Stomach (tissue), 9 donors: ENCODE data around the gene PEA15. TPM values are rescaled to one million over a fixed set of nuclear protein-coding genes. Genes with fewer than 3 reads are reported as not detected.

Experiments used
- DNase-seq, 2 donors: peaks; one replicate each; pipeline versions ENCODE4 v3.0.0 to v3.0.0-alpha.2; 2013 to 2019
- H3K27ac ChIP-seq, 5 donors: fragments of 200-600 bp in 4 of 5; sonication (generic) in 4 of 5; one replicate each; pipeline ENCODE4 v1.5.1; 2013 to 2019; ENCODE audit warnings: mild to moderate bottlenecking in 1 of 5, moderate library complexity in 1 of 5
- H3K27me3 ChIP-seq, 3 donors: fragments of 200-600 bp; sonication (generic); one replicate each; pipeline ENCODE4 v1.5.1; 2017 to 2019; ENCODE audit warnings: mixed run types in 1 of 3
- H3K36me3 ChIP-seq, 4 donors: fragments of 200-600 bp; sonication (generic); 1 replicate in 3 of 4; 2 replicates in 1 of 4; pipeline ENCODE4 v1.5.1; 2016 to 2019
- H3K4me1 ChIP-seq, 4 donors: fragments of 200-600 bp; sonication (generic); one replicate each; pipeline ENCODE4 v1.5.1; 2016 to 2019
- H3K4me3 ChIP-seq, 4 donors: fragments of 200-600 bp; sonication (generic) in 3 of 4; one replicate each; pipeline ENCODE4 v1.5.1; 2016 to 2019; ENCODE audit warnings: mild to moderate bottlenecking in 1 of 4
- H3K9me3 ChIP-seq, 4 donors: fragments of 200-600 bp; sonication (generic); one replicate each; pipeline ENCODE4 v1.5.1; 2016 to 2019
- CTCF ChIP-seq, 7 experiments: fragments of 450-650 bp in 4 of 7; fragments of 200-600 bp in 3 of 7; sonication (generic) in 3 of 7; IDR thresholded peaks; one replicate each; pipeline ENCODE4 v1.5.1; 2016 to 2019; ENCODE audit warnings: antibody characterized with exemption in 7 of 7, control low read depth in 2 of 7, mild to moderate bottlenecking in 1 of 7
- EP300 ChIP-seq: sonication (generic); formaldehyde crosslinking; IDR thresholded peaks from one replicate; pipeline ENCODE4 v1.6.1; 2017; ENCODE audit warnings: antibody characterized with exemption
- POLR2A ChIP-seq, 4 donors: fragments of 450-650 bp; IDR thresholded peaks; one replicate each; pipeline ENCODE4 v1.6.1; 2016; ENCODE audit warnings: antibody characterized with exemption in 4 of 4, control low read depth in 2 of 4, mild to moderate bottlenecking in 1 of 4, moderate library complexity in 1 of 4
- POLR2AphosphoS5 ChIP-seq, 3 donors: sonication (generic); formaldehyde crosslinking; IDR thresholded peaks; one replicate each; pipeline ENCODE4 v1.6.1; 2016; ENCODE audit warnings: antibody characterized with exemption in 3 of 3
- WGBS, 5 donors: extraction: QIAGEN DNeasy Blood & Tissue Kit in 3 of 5; methylation state at CpG; one replicate each; pipeline versions ENCODE4 v1.1.5 to v1.1.7; 2013 to 2018; 5-methylcytosine and 5-hydroxymethylcytosine counted together
- intact Hi-C: fragments of 100-400 bp; cut with DNase I; formaldehyde crosslinking; loops from one replicate; pipeline ENCODE4 v1.15.1; 2023; ENCODE audit warnings: low total_unique reads
- polyA plus RNA-seq, 3 donors: library from polyadenylated mRNA; stranded (reverse); fragments of 200-250 nt; gene quantifications; one replicate each; pipeline ENCODE4 v1.2.3, GENCODE V29; 2013
- total RNA-seq, 5 donors: library from RNA; depleted of rRNA; stranded (reverse); fragments of >200 nt; gene quantifications; one replicate each; pipeline versions ENCODE4 v1.1.0 to v1.2.3, GENCODE V29; 2014 to 2016
- donor health status: healthy with polysubstance abuse.
- donor health status: Bipolar disorder and iron deficiency.
- donor health status: healthy.

The PEA15 gene
- total and polyA plus RNA-seq, 8 donors = 26.3 to 127 (median 58.0) TPM

- H3K4me1 ChIP-seq = peaks cover 16 to 36% (median 33%) of the 10 kb centered on the region in 4 donors
- H3K27me3 ChIP-seq = no peaks in the 10 kb centered on the region
- WGBS, 5 donors = 81 to 93% (median 82%) methylated on average over 3 of the region's 3 CpGs
- DNase-seq = no peak
- H3K4me3 ChIP-seq = no peak overlapping the region
- H3K36me3 ChIP-seq = peaks cover 71 to 100% (median 95%) of the 10 kb centered on the region in 4 donors
- H3K9me3 ChIP-seq = no peaks in the 10 kb centered on the region
- H3K27ac ChIP-seq = no peak overlapping the region
- intact Hi-C loops = no loop called here
- TF ChIP-seq EP300 = no peak
- TF ChIP-seq POLR2AphosphoS5 (IDR thresholded peaks at IDR 0.05) = no peak
- TF ChIP-seq POLR2A (IDR thresholded peaks at IDR 0.05) = no peak
- no peak for TF ChIP-seq CTCF (IDR thresholded peaks at IDR 0.05)
Measured at GRCh38 chr1:160222546-160222945, 17.4 kb downstream of the PEA15 start.

- 91 to 98% (median 95%) methylated on average over 2 of the region's 2 CpGs for WGBS, 5 donors
- no peaks in the 10 kb centered on the region for H3K27me3 ChIP-seq
- peaks cover 0 to 16% (median 13%) of the 10 kb centered on the region in 4 donors for H3K4me1 ChIP-seq
- H3K27ac ChIP-seq = no peak overlapping the region
- intact Hi-C loops = no loop called here
- peaks cover 75 to 100% (median 99%) of the 10 kb centered on the region in 4 donors for H3K36me3 ChIP-seq
- H3K9me3 ChIP-seq = no peaks in the 10 kb centered on the region
- no peak overlapping the region for H3K4me3 ChIP-seq
- no peak for TF ChIP-seq POLR2AphosphoS5 (IDR thresholded peaks at IDR 0.05)
- no peak for TF ChIP-seq CTCF (IDR thresholded peaks at IDR 0.05)
- no peak for TF ChIP-seq EP300
- TF ChIP-seq POLR2A (IDR thresholded peaks at IDR 0.05) = no peak
- DNase-seq = no peak
Measured at GRCh38 chr1:160224606-160225005, 19.4 kb downstream of the PEA15 start.

GRCh38 chr1:160225345-160225744 lies 20.2 kb downstream of the PEA15 start:
- WGBS, 5 donors = 63 to 85% (median 73%) methylated on average over 2 of the region's 2 CpGs
- intact Hi-C loops = no loop called here
- Histone ChIP-seq H3K4me3 (no peak overlapping the region), H3K27me3 (no peaks in the 10 kb centered on the region), H3K9me3 (no peaks in the 10 kb centered on the region), H3K36me3 (peaks cover 80 to 100% (median 100%) of the 10 kb centered on the region in 4 donors), H3K27ac (no peak overlapping the region), H3K4me1 (peaks cover 0 to 8% (median 7%) of the 10 kb centered on the region in 4 donors)
- no peak for DNase-seq
- TF ChIP-seq POLR2AphosphoS5 (IDR thresholded peaks at IDR 0.05) (no peak), CTCF (IDR thresholded peaks at IDR 0.05) (no peak), EP300 (no peak), POLR2A (IDR thresholded peaks at IDR 0.05) (no peak)

GRCh38 chr1:160226623-160227022 lies 21.4 kb downstream of the PEA15 start:
- Histone ChIP-seq H3K27me3 (no peaks in the 10 kb centered on the region), H3K27ac (no peak overlapping the region), H3K36me3 (peaks cover 82 to 100% (median 100%) of the 10 kb centered on the region in 4 donors), H3K9me3 (no peaks in the 10 kb centered on the region), H3K4me1 (no peaks in the 10 kb centered on the region), H3K4me3 (no peak overlapping the region)
- 87 to 94% (median 91%) methylated on average over 2 of the region's 2 CpGs for WGBS, 5 donors
- DNase-seq = no peak
- intact Hi-C loops = no loop called here
- TF ChIP-seq EP300 = no peak
- no peak for TF ChIP-seq POLR2AphosphoS5 (IDR thresholded peaks at IDR 0.05)
- no peak for TF ChIP-seq POLR2A (IDR thresholded peaks at IDR 0.05)
- TF ChIP-seq CTCF (IDR thresholded peaks at IDR 0.05) = no peak
